MG63 (cell line): ENCODE results near the gene CDKL2. TPM values are rescaled to one million over a fixed set of nuclear protein-coding genes. Genes with fewer than 3 reads are reported as not detected.
"Not testable (repeated sequence)": the region's sequence is repeated elsewhere in the genome, so short reads cannot be mapped to it uniquely, and the experiment has no call there.

Experiments
- DNase-seq: peaks from one replicate; pipeline ENCODE4 v3.0.0-alpha.2; 2020
- H3K27me3 ChIP-seq: fragments of 250-450 bp; sonication (Bioruptor Pico); 2 replicates; pipeline ENCODE4 v1.5.1; 2020; ENCODE audit warnings: mild to moderate bottlenecking, moderate library complexity
- H3K36me3 ChIP-seq: fragments of 250-450 bp; sonication (Bioruptor Pico); 2 replicates; pipeline ENCODE4 v1.5.1; 2020; ENCODE audit warnings: mild to moderate bottlenecking, moderate library complexity
- H3K4me3 ChIP-seq: fragments of 250-450 bp; sonication (Bioruptor Pico); 2 replicates; pipeline ENCODE4 v1.5.1; 2020; ENCODE audit warnings: mild to moderate bottlenecking, moderate library complexity
- H3K9me3 ChIP-seq: fragments of 250-450 bp; sonication (Bioruptor Pico); 2 replicates; pipeline ENCODE4 v1.5.1; 2020; ENCODE audit warnings: mild to moderate bottlenecking, moderate library complexity
- total RNA-seq: library from RNA; depleted of rRNA; stranded (reverse); fragments of >200 nt; shearing (Covaris generic); gene quantifications from 2 replicates; pipeline ENCODE4 v1.2.3, GENCODE V29; 2014; ENCODE audit warnings: low replicate concordance

Gene CDKL2
- total RNA-seq, 1 experiment from 2014 or later = not detected

- DNase-seq = no peak
- no peaks in the 10 kb centered on the region for H3K27me3 ChIP-seq
- no peaks in the 10 kb centered on the region for H3K36me3 ChIP-seq
- H3K9me3 ChIP-seq = no peaks in the 10 kb centered on the region
- no peak overlapping the region for H3K4me3 ChIP-seq
Observed at GRCh38 chr4:75598390-75598789, 31.9 kb downstream of the CDKL2 start.

- Histone ChIP-seq H3K27me3 (no peaks in the 10 kb centered on the region), H3K4me3 (no peak overlapping the region), H3K36me3 (no peaks in the 10 kb centered on the region), H3K9me3 (no peaks in the 10 kb centered on the region)
- DNase-seq = no peak
Observed at GRCh38 chr4:75596061-75596460, 34.3 kb downstream of the CDKL2 start.

DNA sequence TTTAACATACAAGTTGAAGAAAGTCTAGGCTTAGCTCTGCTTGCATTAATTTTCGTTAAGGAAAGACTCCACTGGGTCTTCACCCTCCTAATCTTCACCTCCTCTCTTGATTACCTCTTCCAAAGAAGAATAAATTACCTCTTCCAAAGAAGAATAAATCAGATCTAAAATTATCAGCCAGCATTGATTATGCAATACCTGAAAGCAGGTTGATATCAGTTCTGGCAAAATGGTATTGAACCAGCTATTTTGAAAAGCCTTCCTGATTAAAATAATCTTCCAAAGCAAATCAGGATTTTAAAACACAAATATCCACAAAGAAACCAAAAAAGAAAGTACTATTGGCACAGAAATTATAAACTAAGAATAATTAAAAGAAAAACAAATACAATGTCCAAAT lies 36.9 kb downstream of the CDKL2 start:
- H3K4me3 ChIP-seq = no peak overlapping the region
- no peak for DNase-seq
- no peaks in the 10 kb centered on the region for H3K27me3 ChIP-seq
- H3K36me3 ChIP-seq = no peaks in the 10 kb centered on the region
- no peaks in the 10 kb centered on the region for H3K9me3 ChIP-seq

DNA sequence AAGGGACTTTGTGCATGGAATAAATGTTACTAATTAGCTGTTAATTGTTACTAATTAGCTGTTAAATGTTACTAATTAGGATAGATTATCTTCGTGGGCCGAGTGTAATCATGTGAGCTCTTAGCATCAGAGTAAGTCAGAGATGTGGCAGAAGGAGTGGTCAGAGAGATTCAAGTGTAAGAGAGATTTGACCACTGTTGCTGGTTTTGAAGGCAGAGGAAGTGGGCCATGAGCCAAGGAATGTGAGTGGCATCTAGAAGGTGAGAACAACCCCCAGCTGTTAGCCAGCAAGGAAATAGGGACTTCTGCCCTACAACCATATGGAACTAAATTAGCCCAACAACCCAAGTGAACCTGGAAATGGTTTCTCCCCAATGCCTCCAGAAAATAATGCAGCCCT lies 46.3 kb downstream of the CDKL2 start:
- Histone ChIP-seq H3K4me3 (no peak overlapping the region), H3K9me3 (no peaks in the 10 kb centered on the region), H3K27me3 (no peaks in the 10 kb centered on the region), H3K36me3 (no peaks in the 10 kb centered on the region)
- DNase-seq = no peak

GRCh38 chr4:75567725-75568124 lies 62.6 kb downstream of the CDKL2 start:
- no peak for DNase-seq
- Histone ChIP-seq H3K27me3 (no peaks in the 10 kb centered on the region; the same call in 1 of the 2 replicates), H3K4me3 (no peak overlapping the region), H3K36me3 (no peaks in the 10 kb centered on the region), H3K9me3 (no peaks in the 10 kb centered on the region)

- DNase-seq = no peak
- H3K27me3 ChIP-seq = no peaks in the 10 kb centered on the region
Observed at GRCh38 chr4:75566911-75567310, 63.4 kb downstream of the CDKL2 start.

GRCh38 chr4:75565481-75565880 lies 64.8 kb downstream of the CDKL2 start:
- H3K36me3 ChIP-seq = no peaks in the 10 kb centered on the region
- DNase-seq = no peak
- no peaks in the 10 kb centered on the region for H3K9me3 ChIP-seq
- H3K4me3 ChIP-seq = no peak overlapping the region
- no peaks in the 10 kb centered on the region for H3K27me3 ChIP-seq

More at GRCh38 chr4:75566911-75567310, 63.4 kb downstream of the CDKL2 start:
- Histone ChIP-seq H3K9me3 (no peaks in the 10 kb centered on the region), H3K4me3 (no peak overlapping the region), H3K36me3 (no peaks in the 10 kb centered on the region)

DNA sequence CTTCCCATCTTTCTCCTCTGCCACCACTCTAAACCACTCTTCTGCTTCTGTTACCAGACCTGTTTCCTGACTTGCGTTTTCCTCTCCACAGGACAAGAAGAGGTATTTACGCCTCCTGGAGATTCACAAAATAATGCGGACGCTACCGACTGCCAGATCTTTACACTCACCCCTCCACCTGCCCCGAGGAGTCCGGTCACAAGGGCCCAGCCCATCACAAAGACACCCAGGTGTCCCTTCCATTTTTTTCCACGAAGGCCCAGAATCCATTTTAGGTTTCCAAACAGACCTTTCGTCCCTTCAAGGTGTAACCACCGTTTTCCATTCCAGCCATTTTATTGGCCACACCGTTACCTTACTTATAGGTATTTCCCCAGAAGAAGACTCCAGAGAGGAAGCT lies 66.3 kb downstream of the CDKL2 start:
- Histone ChIP-seq H3K27me3 (no peaks in the 10 kb centered on the region), H3K9me3 (no peaks in the 10 kb centered on the region), H3K4me3 (no peak overlapping the region), H3K36me3 (no peaks in the 10 kb centered on the region)
- no peak for DNase-seq

GRCh38 chr4:75561789-75562188 lies 68.5 kb downstream of the CDKL2 start:
- no peaks in the 10 kb centered on the region for H3K27me3 ChIP-seq
- no peak overlapping the region for H3K4me3 ChIP-seq
- H3K36me3 ChIP-seq = no peaks in the 10 kb centered on the region
- no peaks in the 10 kb centered on the region for H3K9me3 ChIP-seq
- DNase-seq = no peak

DNA sequence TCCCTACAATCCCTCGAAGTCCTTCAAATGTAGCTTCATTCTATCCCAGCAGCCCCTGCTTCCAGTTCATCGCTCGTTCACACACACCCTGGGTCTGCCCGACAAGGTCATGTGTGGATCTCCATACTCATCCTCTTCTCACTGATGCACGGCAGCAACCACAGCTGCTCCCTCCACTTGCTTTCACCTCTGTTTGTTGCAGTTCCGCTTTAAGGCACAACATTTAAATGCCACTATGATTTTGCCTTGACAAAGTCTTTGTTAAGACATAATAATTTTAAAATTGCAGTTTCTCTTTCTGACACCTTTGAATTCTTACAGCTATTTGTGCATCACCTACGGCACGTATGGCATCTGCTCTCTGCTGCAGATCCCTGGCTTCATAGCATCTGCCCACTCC lies 72.6 kb downstream of the CDKL2 start:
- Histone ChIP-seq H3K9me3 (no peaks in the 10 kb centered on the region), H3K27me3 (no peaks in the 10 kb centered on the region), H3K4me3 (no peak overlapping the region), H3K36me3 (no peaks in the 10 kb centered on the region)
- no peak for DNase-seq

GRCh38 chr4:75555294-75556164 lies 74.8 kb downstream of the CDKL2 start, which contains the start of gene ODAPH:
TSS of gene ODAPH (plus strand) at chr4:75556066. CDS start at chr4:75556083, 17 bp downstream.
- Histone ChIP-seq H3K4me3 (no peak within 1 kb of the TSS), H3K36me3 (no peaks in the 10 kb centered on the region), H3K9me3 (no peaks in the 10 kb centered on the region), H3K27me3 (no peaks in the 10 kb centered on the region)
- no peak for DNase-seq

DNA sequence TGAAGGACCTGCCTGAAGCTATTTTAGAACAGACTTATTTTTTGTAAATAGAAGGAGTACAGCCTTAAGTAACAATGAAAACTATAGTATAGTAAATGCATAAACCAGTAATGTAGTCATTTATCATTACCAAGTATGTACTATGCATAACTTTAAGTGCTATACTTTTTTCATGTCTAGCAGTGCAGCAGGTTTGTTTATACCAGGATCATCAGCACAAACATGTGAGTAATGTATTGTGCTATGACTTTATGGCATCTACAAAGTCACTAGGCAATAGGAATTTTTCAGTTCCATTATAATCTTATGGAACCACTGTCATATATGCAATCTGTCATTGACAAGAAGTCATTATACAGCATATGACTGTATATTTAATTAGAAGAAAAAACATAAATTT lies 77.9 kb downstream of the CDKL2 start:
- no peaks in the 10 kb centered on the region for H3K9me3 ChIP-seq
- DNase-seq = no peak

DNA sequence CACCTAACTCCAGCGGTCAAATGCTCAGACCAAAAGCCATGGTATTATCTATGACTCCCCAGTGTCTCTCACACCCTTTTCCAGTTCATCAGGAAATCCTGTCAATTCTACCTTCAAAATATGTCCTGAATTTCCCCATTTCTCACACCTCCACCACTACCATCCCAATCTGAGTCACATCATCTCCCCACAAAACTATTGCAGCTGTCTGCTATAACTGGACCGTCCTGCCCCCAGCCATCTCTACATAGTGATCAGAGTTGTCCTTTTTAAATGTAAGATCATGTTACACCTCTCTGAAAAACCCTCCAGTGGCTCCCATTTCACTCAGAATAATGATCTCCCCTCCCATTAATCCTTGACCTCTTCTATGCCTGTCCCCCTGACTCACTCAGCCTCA lies 81.3 kb downstream of the CDKL2 start:
- Histone ChIP-seq H3K4me3 (no peak overlapping the region), H3K27me3 (no peaks in the 10 kb centered on the region), H3K36me3 (no peaks in the 10 kb centered on the region), H3K9me3 (no peaks in the 10 kb centered on the region)
- no peak for DNase-seq

More for the DNA sequence above, 77.9 kb downstream of the CDKL2 start:
- no peaks in the 10 kb centered on the region for H3K36me3 ChIP-seq
- no peak overlapping the region for H3K4me3 ChIP-seq
- H3K27me3 ChIP-seq = no peaks in the 10 kb centered on the region

- Histone ChIP-seq H3K4me3 (no peak overlapping the region), H3K27me3 (no peaks in the 10 kb centered on the region), H3K36me3 (no peaks in the 10 kb centered on the region), H3K9me3 (no peaks in the 10 kb centered on the region)
- DNase-seq = no peak
Observed at GRCh38 chr4:75547647-75548387, 82.5 kb downstream of the CDKL2 start.

DNA sequence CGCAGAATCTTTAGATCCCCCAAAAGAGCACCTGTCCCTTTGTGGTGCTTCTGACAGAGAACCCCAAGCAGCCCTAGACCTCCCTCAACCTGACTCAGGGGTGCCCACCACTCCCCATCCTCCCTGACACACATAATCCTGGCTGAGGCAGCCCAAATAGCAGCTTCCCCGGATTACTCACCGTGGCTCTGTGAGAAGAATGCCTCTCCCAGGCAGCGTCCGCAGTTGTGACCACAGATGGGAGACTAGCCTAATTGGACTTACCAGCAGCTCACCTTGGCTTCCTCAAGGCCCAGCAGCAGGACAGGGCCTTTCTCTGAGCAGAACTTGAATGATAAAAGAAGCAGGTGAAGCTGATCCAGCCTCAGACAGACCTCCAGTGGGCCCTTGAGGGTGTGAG lies 84.8 kb downstream of the CDKL2 start:
- no peak overlapping the region for H3K4me3 ChIP-seq
- no peaks in the 10 kb centered on the region for H3K9me3 ChIP-seq
- DNase-seq = no peak
- no peaks in the 10 kb centered on the region for H3K36me3 ChIP-seq
- H3K27me3 ChIP-seq = no peaks in the 10 kb centered on the region

- no peak for DNase-seq
- H3K36me3 ChIP-seq = no peaks in the 10 kb centered on the region
- no peaks in the 10 kb centered on the region for H3K27me3 ChIP-seq
- H3K4me3 ChIP-seq = no peak overlapping the region
- H3K9me3 ChIP-seq = no peaks in the 10 kb centered on the region
Observed at GRCh38 chr4:75544870-75545269, 85.5 kb downstream of the CDKL2 start.

- not testable (repeated sequence) for DNase-seq, H3K4me3 ChIP-seq, H3K27me3 ChIP-seq, H3K36me3 ChIP-seq, H3K9me3 ChIP-seq
Observed at GRCh38 chr4:75544220-75544619, 86.1 kb downstream of the CDKL2 start.

- peak; percentile 10 for DNase-seq
- Histone ChIP-seq H3K9me3 (no peaks in the 10 kb centered on the region), H3K27me3 (no peaks in the 10 kb centered on the region), H3K4me3 (no peak overlapping the region), H3K36me3 (no peaks in the 10 kb centered on the region)
Observed at GRCh38 chr4:75542824-75543223, 87.5 kb downstream of the CDKL2 start.
